Cardiac fibroblast (primary cell): Measurements from ENCODE around the gene TRIM14.

ENCODE experiments used
- DNase-seq, 2 donors: peaks; one replicate each; pipeline versions ENCODE4 v3.0.0 to v3.0.0-alpha.2; 2010; ENCODE audit warnings: low read depth in 2 of 2
- H3K4me3 ChIP-seq, 2 donors: replicated peaks in 1 of 2; 1 replicate in 1 of 2; 2 replicates in 1 of 2; pipeline ENCODE4 v1.5.1; 2011; ENCODE audit warnings: low read depth in 2 of 2, low read length in 2 of 2, mild to moderate bottlenecking in 2 of 2, moderate library complexity in 1 of 2
- TF ChIP-seq, protein P1 (sequence below): IDR thresholded peaks from one replicate; pipeline ENCODE4 v1.5.1; 2011; ENCODE audit warnings: low read depth, mild to moderate bottlenecking, low read length, inconsistent platforms

The TRIM14 gene

DNA sequence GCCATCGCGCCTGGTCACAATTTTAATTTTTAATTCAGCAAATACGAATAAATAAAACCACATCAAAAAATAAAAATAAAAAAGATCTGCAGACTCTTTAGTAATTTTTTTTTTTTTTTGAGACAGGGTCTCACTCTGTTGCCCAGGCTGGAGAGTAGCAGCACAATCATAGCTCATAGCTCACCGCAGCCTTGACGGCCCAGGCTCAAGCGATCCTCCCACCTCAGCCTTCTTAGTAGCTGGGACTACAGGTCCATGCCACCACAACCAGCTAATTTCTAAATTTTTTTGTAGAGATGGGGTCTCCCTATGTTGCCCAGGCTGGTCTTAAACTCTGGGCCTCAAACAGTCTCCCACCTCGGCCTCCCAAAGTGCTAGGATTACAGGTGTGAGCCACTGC lies 48.3 kb downstream of the TRIM14 start:
- TF ChIP-seq, protein P1, sequence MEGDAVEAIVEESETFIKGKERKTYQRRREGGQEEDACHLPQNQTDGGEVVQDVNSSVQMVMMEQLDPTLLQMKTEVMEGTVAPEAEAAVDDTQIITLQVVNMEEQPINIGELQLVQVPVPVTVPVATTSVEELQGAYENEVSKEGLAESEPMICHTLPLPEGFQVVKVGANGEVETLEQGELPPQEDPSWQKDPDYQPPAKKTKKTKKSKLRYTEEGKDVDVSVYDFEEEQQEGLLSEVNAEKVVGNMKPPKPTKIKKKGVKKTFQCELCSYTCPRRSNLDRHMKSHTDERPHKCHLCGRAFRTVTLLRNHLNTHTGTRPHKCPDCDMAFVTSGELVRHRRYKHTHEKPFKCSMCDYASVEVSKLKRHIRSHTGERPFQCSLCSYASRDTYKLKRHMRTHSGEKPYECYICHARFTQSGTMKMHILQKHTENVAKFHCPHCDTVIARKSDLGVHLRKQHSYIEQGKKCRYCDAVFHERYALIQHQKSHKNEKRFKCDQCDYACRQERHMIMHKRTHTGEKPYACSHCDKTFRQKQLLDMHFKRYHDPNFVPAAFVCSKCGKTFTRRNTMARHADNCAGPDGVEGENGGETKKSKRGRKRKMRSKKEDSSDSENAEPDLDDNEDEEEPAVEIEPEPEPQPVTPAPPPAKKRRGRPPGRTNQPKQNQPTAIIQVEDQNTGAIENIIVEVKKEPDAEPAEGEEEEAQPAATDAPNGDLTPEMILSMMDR = no peak
- DNase-seq = no peak

DNA sequence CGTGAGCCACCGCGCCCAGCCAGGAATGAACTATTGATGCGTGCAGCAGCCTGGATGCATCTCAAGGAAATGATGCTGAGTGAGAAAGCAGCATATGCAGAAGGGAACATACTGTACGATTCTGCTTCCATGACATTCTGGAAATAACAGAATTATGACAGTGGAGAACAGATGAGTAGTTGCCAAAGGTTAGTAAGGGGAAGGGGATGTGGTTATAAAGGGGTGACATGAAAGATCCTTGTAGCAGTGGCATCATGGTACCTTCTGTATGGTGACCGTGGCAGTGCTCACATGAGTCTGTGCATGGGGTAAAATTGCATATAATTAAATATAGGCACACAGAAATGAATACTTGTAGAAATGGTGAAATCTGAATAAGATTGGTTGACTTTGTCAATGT lies 49.5 kb downstream of the TRIM14 start:
- H3K4me3 ChIP-seq = no peak overlapping the region
- DNase-seq = no peak
- TF ChIP-seq, protein P1 = no peak

More for the DNA sequence above, 48.3 kb downstream of the TRIM14 start:
- no peak overlapping the region for H3K4me3 ChIP-seq

DNA sequence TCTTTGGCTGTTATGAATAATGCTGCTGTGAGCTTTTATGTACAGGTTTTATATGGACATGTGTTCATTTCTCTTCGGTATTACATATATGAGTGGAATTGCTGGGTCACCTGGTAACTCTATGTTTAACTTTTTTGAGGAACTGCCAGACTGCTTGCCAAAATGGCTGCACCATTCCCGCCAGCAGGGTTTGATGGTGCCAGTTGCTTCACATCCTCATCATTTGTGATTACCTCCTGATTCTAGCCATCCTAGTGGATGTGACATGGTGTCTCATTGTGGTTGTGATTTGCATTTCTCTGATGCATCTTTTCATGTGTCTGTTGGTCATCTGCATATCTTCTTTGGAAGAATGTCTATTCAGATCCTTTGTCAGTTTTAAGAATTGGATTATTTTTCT lies 51.8 kb downstream of the TRIM14 start:
- no peak for DNase-seq
- TF ChIP-seq, protein P1 = no peak
- no peak overlapping the region for H3K4me3 ChIP-seq

DNA sequence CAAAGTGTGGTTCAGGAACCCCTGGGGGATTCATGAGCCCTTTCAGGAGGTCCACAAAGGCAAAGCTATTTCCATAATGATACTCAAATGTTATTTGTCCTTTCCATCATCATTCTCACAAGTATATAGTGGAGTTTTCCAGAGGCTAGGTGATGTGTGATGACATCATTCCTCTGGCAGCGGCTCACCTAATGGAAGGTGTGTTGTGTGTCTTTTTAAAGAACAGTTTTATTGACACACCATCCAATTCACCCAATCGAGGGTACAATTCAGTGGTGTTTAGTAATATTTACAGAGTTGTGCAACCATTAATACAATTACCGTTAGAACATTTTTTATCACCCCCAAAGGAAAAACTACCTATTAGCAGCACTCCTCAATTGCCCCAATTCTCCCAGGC lies 52.8 kb downstream of the TRIM14 start:
- H3K4me3 ChIP-seq = no peak overlapping the region
- TF ChIP-seq, protein P1 = no peak
- no peak for DNase-seq

DNA sequence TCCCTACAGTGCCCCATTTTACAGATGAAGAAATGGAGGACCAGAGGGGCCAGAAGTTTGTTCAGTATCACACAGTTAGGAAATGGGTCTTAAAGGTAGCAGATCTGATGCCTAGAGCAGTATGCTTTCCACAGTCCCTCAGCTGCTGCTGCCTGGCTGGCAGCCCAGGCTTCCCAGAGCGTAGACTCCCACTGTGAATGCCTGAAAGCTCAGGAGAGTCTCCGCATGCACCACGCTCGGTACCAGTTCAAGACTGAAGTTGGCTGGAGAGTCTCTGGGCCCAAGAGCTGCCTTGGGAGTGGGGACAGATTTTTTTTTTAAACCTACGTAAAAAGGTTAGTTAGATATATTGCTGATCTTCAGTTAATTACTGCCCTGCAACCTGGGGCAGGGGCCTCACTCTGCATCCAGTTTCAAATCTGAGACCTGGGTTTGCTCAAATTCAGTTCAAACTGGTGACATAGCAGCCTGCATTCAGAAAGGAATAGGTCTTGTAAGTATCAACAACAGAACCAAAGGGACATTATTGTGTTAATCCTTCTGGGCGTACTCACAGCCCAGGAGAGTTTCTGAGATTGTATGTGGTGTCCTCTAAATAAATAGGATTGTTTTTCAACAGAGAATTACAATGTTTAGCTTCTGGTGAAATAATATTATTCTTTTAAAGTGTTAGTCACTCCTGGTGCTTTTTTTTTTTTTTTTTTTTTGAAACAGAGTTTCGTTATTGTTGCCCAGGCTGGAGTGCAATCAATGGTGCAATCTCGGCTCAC lies 54.2 kb downstream of the TRIM14 start:
- peak; percentile 25 to 60 for DNase-seq
- TF ChIP-seq, protein P1 = no peak
- no peak overlapping the region for H3K4me3 ChIP-seq

DNA sequence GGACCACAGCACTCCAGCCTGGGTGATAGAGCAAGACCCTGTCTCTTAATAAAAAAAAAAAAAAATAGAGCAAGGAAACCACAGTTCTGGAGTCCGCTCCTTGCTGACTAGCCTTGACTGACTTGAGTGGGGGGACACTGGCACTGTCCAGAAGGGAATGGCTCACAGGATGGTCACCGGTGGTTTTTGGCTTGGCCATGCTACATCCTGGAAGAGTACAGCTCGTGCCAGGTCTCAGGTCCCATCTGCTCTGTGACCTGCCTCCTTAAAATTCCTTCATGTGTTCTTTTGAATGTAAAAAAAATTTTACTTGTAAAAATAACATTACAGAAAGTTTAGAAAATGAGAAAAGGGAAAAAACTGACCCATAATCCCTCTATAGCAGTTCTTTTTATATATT lies 56.9 kb downstream of the TRIM14 start:
- H3K4me3 ChIP-seq = no peak overlapping the region

More for the DNA sequence above, 56.9 kb downstream of the TRIM14 start:
- TF ChIP-seq, protein P1 = no peak
- no peak for DNase-seq
